GM21528 (cell line): ENCODE results near the gene ASCC1.

Source experiments
- ATAC-seq: cut with Tn5 transposase; IDR thresholded peaks from one replicate; pipeline ENCODE4 v1.9.1; 2021; ENCODE audit warnings: mild to moderate bottlenecking, moderate library complexity; ENCODE audit not compliant: unreplicated experiment, low FRiP score

The ASCC1 gene

DNA sequence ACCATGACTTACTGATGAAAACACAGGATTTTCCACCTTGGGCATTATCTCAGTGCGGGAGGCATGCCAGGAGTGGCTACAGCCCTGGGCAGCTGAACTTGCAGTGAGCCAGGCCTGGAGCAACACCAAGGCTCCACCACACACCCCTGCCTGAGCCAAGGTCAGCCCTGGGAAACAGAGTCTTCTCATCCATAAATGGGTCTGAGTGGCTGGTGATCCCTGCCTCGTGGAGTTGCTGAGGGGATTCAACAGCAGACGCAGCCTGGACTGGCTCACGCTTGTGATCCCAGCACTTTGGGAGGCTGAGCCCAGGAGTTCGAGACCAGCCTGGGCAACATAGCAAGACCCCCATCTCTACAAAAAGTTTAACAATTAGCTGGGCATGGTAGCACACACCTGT lies 160.0 kb downstream of the ASCC1 start:
- ATAC-seq: no peak

DNA sequence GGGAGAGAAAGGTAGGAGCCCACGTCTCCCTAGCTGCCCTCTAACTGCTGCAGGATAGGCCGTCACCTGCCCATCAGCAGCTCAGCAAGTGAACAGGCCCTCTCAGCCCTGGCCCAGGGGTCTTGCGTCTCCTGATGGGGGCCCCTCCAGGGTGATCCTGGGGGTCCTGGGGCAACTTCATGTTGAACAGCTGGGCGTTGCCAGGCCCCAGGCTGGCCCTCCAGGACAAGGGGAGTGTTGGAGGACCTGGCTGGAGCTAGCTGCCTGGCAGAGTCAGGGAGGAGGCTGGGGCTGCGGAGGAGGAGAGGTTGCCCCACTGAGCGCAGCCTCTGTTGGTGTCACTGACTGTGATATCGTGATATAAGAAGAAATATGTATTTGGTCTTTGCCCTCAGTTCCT lies 162.4 kb downstream of the ASCC1 start:
- ATAC-seq: no peak

DNA sequence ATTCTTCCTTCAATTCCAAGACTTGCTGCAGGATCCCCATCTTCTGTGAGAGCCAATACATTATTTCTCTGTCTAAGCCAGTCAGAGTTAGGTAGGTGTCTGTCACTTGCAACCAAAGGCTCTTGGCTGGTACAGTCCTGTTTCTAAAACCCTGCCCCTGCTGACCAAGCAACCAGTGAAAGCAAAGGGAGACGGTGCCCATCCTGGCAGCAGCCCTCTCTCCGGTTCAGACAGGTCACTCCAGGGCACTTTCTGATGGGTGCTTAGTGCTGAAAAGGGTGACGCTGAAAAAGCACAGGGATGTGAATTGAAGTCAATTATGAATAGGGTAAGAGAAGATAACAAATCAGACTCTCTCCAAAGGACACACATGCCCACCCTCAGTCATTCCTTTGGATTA lies 165.2 kb downstream of the ASCC1 start:
- ATAC-seq: no peak

DNA sequence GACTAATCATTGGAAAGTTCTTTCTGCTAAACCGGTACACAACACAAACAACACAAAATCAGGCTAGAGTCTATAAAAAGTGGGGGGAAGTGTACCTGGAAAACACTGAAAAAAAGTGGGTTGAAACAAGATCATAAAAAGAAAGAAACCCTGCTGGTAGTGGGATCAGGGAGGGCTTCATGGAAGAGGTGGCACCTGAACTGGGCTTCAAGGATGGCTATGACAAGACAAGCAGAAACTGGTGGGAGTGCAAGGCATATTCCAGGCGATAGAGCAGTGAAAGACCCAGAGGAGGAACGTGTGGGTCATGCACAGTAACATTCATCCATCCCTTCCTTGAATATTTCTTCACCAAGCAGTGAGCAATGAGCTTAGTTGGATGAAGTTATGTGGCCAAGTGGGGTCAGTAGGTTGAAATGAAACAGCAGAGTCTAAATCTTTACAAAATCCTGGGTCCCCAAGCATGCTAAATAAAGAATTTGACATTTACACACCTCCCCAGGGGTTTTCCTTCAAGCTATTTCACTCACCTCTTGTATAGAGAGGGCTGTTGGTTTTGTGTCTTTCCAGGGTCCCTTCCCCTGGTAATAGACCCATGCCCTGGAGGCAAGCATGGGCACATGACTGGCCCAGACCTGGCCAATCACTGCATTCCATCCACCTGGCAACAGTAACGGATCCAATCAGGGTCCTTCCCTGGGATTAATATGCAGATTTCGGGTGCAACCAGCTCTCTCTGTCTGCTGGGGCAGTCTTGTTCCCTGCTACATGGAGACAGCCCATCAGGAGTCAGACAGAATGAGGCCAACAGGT lies 165.9 kb downstream of the ASCC1 start:
- ATAC-seq: no peak

DNA sequence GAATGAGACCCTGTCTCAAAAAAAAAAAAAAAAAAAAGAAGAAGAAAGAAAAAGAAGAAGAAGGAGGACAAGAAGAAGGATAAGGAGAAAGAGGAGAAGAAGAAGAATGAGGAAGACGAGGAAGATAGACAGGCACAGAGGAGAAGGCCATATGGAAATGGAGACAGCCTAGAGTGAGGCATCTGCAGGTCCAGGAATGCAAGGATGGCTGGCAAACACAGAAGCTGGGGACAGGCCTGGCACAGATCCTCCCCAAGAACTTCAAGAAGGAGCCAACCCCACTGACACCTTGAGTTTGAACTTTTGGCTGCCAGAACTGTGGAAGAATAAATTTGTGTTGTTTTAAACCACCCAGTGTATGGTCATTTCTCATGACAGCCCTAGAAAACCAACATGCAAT lies 166.6 kb downstream of the ASCC1 start:
- no peak for ATAC-seq

DNA sequence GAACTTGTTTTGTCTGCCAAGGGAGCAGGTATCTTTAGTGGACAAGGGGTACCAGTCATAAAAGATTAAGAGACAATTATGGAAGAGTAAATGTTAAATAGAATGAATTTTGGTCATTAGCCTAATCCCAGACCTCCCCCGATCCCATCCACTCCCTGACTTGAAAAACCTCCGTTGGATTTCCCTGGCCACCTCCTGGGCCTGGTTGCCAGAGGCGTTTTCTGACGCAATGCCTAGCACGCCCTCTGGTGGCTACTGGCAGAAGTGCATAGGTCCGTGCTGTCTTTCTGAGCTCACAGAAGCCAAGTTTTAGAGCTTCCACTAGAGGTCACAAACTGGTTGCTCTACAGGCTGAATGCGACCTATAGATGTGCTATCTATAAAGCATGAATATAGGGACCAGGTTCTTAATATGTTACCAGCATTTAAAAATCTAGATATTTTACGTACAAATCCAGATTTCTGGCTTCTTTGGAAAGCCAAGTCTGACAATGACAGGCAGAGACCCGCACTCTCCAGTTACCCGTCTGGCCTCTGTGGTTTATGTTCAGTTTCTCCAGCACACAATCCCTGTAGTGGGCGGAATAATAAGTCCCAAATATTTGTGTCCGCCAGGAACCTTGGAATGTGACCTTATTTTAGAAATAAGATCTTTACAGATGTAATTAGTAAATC lies 167.5 kb downstream of the ASCC1 start:
- no peak for ATAC-seq
